Smooth muscle cell (in vitro differentiated cells): ENCODE measurements around the gene FAM168A. TPM values are rescaled to one million over a fixed set of nuclear protein-coding genes. Genes with fewer than 3 reads are reported as not detected.

Experiments used
- DNase-seq: peaks from one replicate; lab custom pipeline; 2025; ENCODE audit not compliant: unreplicated experiment; lab: John Stamatoyannopoulos, UW
- H2AFZ ChIP-seq: fragments of 200-600 bp; sonication (generic); 2 replicates; pipeline ENCODE4 v1.6.0; 2016; ENCODE audit warnings: antibody characterized with exemption, low read depth, mild to moderate bottlenecking
- H3F3A ChIP-seq: fragments of 200-600 bp; sonication (generic); 2 replicates; pipeline ENCODE4 v1.6.0; 2017; ENCODE audit warnings: antibody characterized with exemption, low read depth
- H3K27ac ChIP-seq: fragments of 200-600 bp; sonication (generic); 2 replicates; pipeline ENCODE4 v1.5.1; 2016; ENCODE audit warnings: low read depth, mild to moderate bottlenecking
- H3K27me3 ChIP-seq: fragments of 200-600 bp; sonication (generic); 2 replicates; pipeline ENCODE4 v1.6.1; 2016; ENCODE audit warnings: low read depth, mild to moderate bottlenecking
- H3K36me3 ChIP-seq: fragments of 200-600 bp; sonication (generic); 2 replicates; pipeline ENCODE4 v1.5.1; 2016; ENCODE audit warnings: low read depth
- H3K4me1 ChIP-seq: fragments of 200-600 bp; sonication (generic); 2 replicates; pipeline ENCODE4 v1.5.1; 2016; ENCODE audit warnings: low read depth
- H3K4me2 ChIP-seq: fragments of 200-600 bp; sonication (generic); 2 replicates; pipeline ENCODE4 v1.6.0; 2016; ENCODE audit warnings: mild to moderate bottlenecking
- H3K4me3 ChIP-seq: fragments of 200-600 bp; sonication (generic); 2 replicates; pipeline ENCODE4 v1.5.1; 2016; ENCODE audit warnings: mild to moderate bottlenecking
- H3K79me2 ChIP-seq: fragments of 200-600 bp; sonication (generic); 2 replicates; pipeline ENCODE4 v1.6.0; 2016; ENCODE audit warnings: low read depth, mild to moderate bottlenecking
- H3K9ac ChIP-seq: fragments of 200-600 bp; sonication (generic); 2 replicates; pipeline ENCODE4 v1.6.0; 2016; ENCODE audit warnings: low read depth
- H3K9me3 ChIP-seq: fragments of 200-600 bp; sonication (generic); replicated peaks from 2 replicates; pipeline ENCODE4 v1.5.1; 2016; ENCODE audit warnings: low read depth
- H4K20me1 ChIP-seq: fragments of 200-600 bp; sonication (generic); 2 replicates; pipeline ENCODE4 v1.6.0; 2016; ENCODE audit warnings: low read depth
- CTCF ChIP-seq: fragments of 200-600 bp; sonication (generic); IDR thresholded peaks from 2 replicates; pipeline ENCODE4 v1.5.1; 2017; ENCODE audit warnings: borderline replicate concordance, mild to moderate bottlenecking, antibody characterized with exemption; ENCODE audit not compliant: insufficient read depth, poor library complexity, severe bottlenecking
- WGBS: methylation state at CpG from one replicate; pipeline ENCODE4 v1.1.7; 2016; ENCODE audit warnings: low lambda C conversion rate; 5-methylcytosine and 5-hydroxymethylcytosine counted together
- polyA plus RNA-seq: library from polyadenylated mRNA; unstranded; fragments of >200 nt; fragmentation: Nextera tagmentation; extraction: Ambion mirVana; gene quantifications from 2 replicates; pipeline ENCODE4 v1.2.1, GENCODE V29; 2016
- total RNA-seq: library from RNA; depleted of rRNA; stranded (reverse); fragments of >200 nt; gene quantifications from 2 replicates; pipeline ENCODE4 v1.2.3, GENCODE V29; 2014

FAM168A gene
- total and polyA plus RNA-seq, 2 experiments from 2014 or later = 10.8 to 32.5 TPM

DNA sequence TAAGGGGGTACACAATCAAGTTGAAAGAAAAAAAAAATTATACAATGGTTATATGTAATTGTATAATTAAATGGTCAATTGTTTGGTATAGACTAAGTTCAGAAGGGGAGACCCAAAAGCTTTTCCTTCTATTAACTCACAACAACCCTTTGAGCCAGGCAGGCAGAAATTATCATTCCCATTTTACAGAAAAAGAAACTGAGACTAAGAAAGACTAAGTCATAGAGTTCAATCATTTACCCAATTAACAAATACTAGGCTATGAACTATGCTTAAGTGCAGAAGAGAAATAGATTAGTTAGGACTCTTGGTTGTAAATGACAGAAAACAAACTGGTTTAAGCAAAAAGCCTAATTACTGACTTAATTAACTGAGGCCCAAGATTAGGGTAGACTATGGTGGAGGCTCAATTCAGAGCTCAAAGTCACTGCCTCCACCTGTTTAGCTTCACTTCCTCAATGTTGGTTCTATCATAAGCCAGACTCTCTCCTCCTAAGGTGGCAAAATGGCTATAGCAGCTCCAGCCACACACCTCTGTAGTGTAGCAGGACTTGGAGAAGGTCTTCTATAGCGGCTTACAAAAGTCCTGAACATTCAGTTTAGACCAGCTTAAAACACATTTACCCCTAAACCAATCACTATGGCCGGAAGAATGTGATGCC lies 34.2 kb downstream of the FAM168A start:
- Histone ChIP-seq H3K27ac (no peak overlapping the region), H3F3A (no peaks in the 10 kb centered on the region), H3K4me2 (no peak overlapping the region), H3K9ac (no peak overlapping the region), H3K36me3 (no peaks in the 10 kb centered on the region), H2AFZ (no peak overlapping the region), H3K4me1 (no peaks in the 10 kb centered on the region), H4K20me1 (peaks cover 100% of the 10 kb centered on the region), H3K79me2 (peaks cover 87% of the 10 kb centered on the region), H3K27me3 (no peaks in the 10 kb centered on the region), H3K4me3 (no peak overlapping the region), H3K9me3 (no peaks in the 10 kb centered on the region)
- no peak for TF ChIP-seq CTCF
- 100% methylated on average over 2 of the region's 2 CpGs for WGBS
- DNase-seq = no peak

- Histone ChIP-seq H3K9me3 (no peaks in the 10 kb centered on the region), H3K4me1 (no peaks in the 10 kb centered on the region), H3K4me2 (no peak overlapping the region), H3K27me3 (no peaks in the 10 kb centered on the region), H3K9ac (no peak overlapping the region), H3K4me3 (no peak overlapping the region), H2AFZ (no peak overlapping the region), H4K20me1 (peaks cover 100% of the 10 kb centered on the region), H3F3A (no peaks in the 10 kb centered on the region), H3K79me2 (peaks cover 76% of the 10 kb centered on the region), H3K27ac (no peak overlapping the region), H3K36me3 (no peaks in the 10 kb centered on the region)
- TF ChIP-seq CTCF = no peak
- DNase-seq = no peak
Measured at GRCh38 chr11:73559743-73560142, 38.2 kb downstream of the FAM168A start.

DNA sequence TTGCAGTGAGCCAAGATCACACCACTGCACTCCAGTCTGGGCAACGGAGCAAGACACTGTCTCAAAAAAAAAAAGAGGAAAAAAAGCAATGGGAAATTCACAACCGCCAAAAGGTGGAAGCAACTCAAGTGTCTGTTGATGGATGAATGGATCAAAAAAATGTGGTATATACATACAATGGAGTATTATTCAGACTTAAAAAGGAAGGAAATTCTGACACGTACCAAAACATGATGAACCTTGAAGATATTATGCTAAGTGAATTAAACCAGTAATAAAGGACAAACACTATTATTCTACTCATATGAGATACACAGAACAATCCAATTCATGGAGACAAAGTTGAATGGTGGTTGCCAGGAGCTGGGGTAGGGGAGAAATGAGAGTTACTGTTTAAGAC lies 40.9 kb downstream of the FAM168A start:
- Histone ChIP-seq H3K4me3 (no peak overlapping the region), H3K27me3 (no peaks in the 10 kb centered on the region), H2AFZ (no peak overlapping the region), H3K9me3 (no peaks in the 10 kb centered on the region), H4K20me1 (peaks cover 100% of the 10 kb centered on the region), H3K9ac (no peak overlapping the region), H3K4me1 (peaks cover 3% of the 10 kb centered on the region), H3K27ac (no peak overlapping the region), H3K4me2 (no peak overlapping the region), H3K36me3 (no peaks in the 10 kb centered on the region), H3K79me2 (peaks cover 68% of the 10 kb centered on the region), H3F3A (no peaks in the 10 kb centered on the region)
- DNase-seq = no peak
- TF ChIP-seq CTCF = no peak
- 88% methylated on average over 3 of the region's 3 CpGs for WGBS

DNA sequence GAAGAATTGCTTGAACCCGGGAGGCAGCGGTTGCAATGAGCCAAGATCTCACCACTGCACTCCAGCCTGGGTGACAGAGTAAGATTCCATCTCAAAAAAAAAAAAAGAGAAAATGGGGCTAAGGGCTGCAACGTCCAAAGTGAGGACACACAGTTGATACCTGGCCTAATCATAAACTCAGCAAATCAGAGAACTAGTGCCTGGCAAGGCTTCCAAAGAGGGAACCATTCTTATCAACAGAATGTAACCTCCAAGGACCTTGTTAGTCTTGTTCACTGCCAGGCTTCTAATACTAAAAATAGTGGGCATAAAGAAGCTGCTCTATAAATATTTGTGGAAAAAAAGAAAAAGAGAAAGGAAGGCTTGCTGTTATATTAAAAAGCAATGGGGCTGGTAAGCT lies 42.3 kb downstream of the FAM168A start:
- Histone ChIP-seq H2AFZ (no peak overlapping the region), H3K36me3 (no peaks in the 10 kb centered on the region), H3K9ac (no peak overlapping the region), H3K4me3 (no peak overlapping the region), H3K79me2 (peaks cover 68% of the 10 kb centered on the region), H3K27ac (no peak overlapping the region), H3F3A (no peaks in the 10 kb centered on the region), H3K4me1 (peaks cover 10% of the 10 kb centered on the region), H3K4me2 (no peak overlapping the region), H3K27me3 (no peaks in the 10 kb centered on the region), H4K20me1 (peaks cover 100% of the 10 kb centered on the region), H3K9me3 (no peaks in the 10 kb centered on the region)
- DNase-seq = no peak
- WGBS = 97% methylated on average over 3 of the region's 3 CpGs
- no peak for TF ChIP-seq CTCF
